HG03558 (cell line): Measurements from ENCODE around the gene ITGB3BP.
"Not testable (repeated sequence)": the region's sequence is repeated elsewhere in the genome, so short reads cannot be mapped to it uniquely, and the experiment has no call there.

Experiments
- ATAC-seq: cut with Tn5 transposase; IDR thresholded peaks from one replicate; pipeline ENCODE4 v1.9.1; 2021; ENCODE audit warnings: moderate number of reproducible peaks; ENCODE audit not compliant: unreplicated experiment; ENCODE audit errors: extremely low read depth

ITGB3BP gene

GRCh38 chr1:63522891-63523728 is at the start of gene ITGB3BP, which contains the start of gene EFCAB7:
Gene ITGB3BP, minus strand, starts transcription at chr1:63523225. Its CDS starts 92 bp downstream, at chr1:63523133.
Gene EFCAB7, plus strand, starts transcription at chr1:63523525. Its CDS starts 2,048 bp downstream, at chr1:63525573.
- ATAC-seq, result peak; percentile 76

GRCh38 chr1:63572686-63573085 is 49.7 kb upstream of the ITGB3BP start:
- not testable (repeated sequence) for ATAC-seq

- ATAC-seq, result no peak
Measured at GRCh38 chr1:63569640-63570316, 46.8 kb upstream of the ITGB3BP start.

- ATAC-seq, result no peak
Measured at GRCh38 chr1:63569068-63569467, 46.0 kb upstream of the ITGB3BP start.

GRCh38 chr1:63563745-63564144 is 40.7 kb upstream of the ITGB3BP start:
- no peak for ATAC-seq

GRCh38 chr1:63559357-63559756 is 36.3 kb upstream of the ITGB3BP start:
- no peak for ATAC-seq

GRCh38 chr1:63557365-63557987 is 34.5 kb upstream of the ITGB3BP start:
- ATAC-seq, result no peak

GRCh38 chr1:63555480-63555879 is 32.5 kb upstream of the ITGB3BP start:
- no peak for ATAC-seq

GRCh38 chr1:63548877-63549276 is 25.9 kb upstream of the ITGB3BP start:
- ATAC-seq, result no peak

- ATAC-seq, result no peak
Measured at GRCh38 chr1:63548303-63548702, 25.3 kb upstream of the ITGB3BP start.

GRCh38 chr1:63547621-63548294 is 24.7 kb upstream of the ITGB3BP start:
- no peak for ATAC-seq

GRCh38 chr1:63545780-63546179 is 22.8 kb upstream of the ITGB3BP start:
- no peak for ATAC-seq

- ATAC-seq, result no peak
Measured at GRCh38 chr1:63537940-63538339, 14.9 kb upstream of the ITGB3BP start.

- no peak for ATAC-seq
Measured at GRCh38 chr1:63537006-63537405, 14.0 kb upstream of the ITGB3BP start.

- no peak for ATAC-seq
Measured at GRCh38 chr1:63534406-63534805, 11.4 kb upstream of the ITGB3BP start.

GRCh38 chr1:63533931-63534330 is 10.9 kb upstream of the ITGB3BP start:
- no peak for ATAC-seq

GRCh38 chr1:63532727-63533126 is 9.7 kb upstream of the ITGB3BP start:
- no peak for ATAC-seq

- ATAC-seq, result no peak
Measured at GRCh38 chr1:63524201-63524600, 1.2 kb upstream of the ITGB3BP start.

- no peak for ATAC-seq
Measured at GRCh38 chr1:63523738-63524137, 713 bp upstream of the ITGB3BP start.

GRCh38 chr1:63516629-63517028 is 6.4 kb downstream of the ITGB3BP start:
- no peak for ATAC-seq
